GM12878 (cell line): ENCODE measurements around the gene EFNA3.

ENCODE experiments used
- GABPA ChIP-seq: IDR thresholded peaks from 2 replicates; pipeline ENCODE4 v1.6.1; 2014; ENCODE audit warnings: antibody characterized with exemption, low read depth, mild to moderate bottlenecking, inconsistent platforms
- NFXL1 ChIP-seq: fragments of 450-650 bp; IDR thresholded peaks from 2 replicates; pipeline ENCODE4 v1.6.1; 2017; ENCODE audit warnings: antibody characterized with exemption, mild to moderate bottlenecking, borderline replicate concordance
- POLR2A ChIP-seq: IDR thresholded peaks from 2 replicates; pipeline ENCODE4 v1.6.1; 2011; ENCODE audit warnings: low read depth, mild to moderate bottlenecking, low read length
- TF ChIP-seq, protein P1 (sequence below), 3 experiments: IDR thresholded peaks in 2 of 3; conservative IDR thresholded peaks in 1 of 3; 2 replicates each; pipeline ENCODE4 v1.5.1; 2011; ENCODE audit warnings: low read depth in 3 of 3, low read length in 3 of 3, mild to moderate bottlenecking in 3 of 3, control low read depth in 2 of 3, moderate library complexity in 2 of 3, inconsistent platforms in 1 of 3, mixed read lengths in 1 of 3; ENCODE audit not compliant: control insufficient read depth in 2 of 3, insufficient read depth in 1 of 3; ENCODE audit errors: extremely low read depth in 1 of 3
- TF ChIP-seq, protein P2 (sequence below): IDR thresholded peaks from 2 replicates; pipeline ENCODE4 v1.6.1; 2012; ENCODE audit warnings: low read depth, low read length, improper control_type of control experiment
- TF ChIP-seq, protein P3 (sequence below): fragments of 450-650 bp; IDR thresholded peaks from 2 replicates; pipeline ENCODE4 v1.6.1; 2018; ENCODE audit warnings: borderline replicate concordance, mild to moderate bottlenecking; ENCODE audit not compliant: partially characterized antibody

DNA sequence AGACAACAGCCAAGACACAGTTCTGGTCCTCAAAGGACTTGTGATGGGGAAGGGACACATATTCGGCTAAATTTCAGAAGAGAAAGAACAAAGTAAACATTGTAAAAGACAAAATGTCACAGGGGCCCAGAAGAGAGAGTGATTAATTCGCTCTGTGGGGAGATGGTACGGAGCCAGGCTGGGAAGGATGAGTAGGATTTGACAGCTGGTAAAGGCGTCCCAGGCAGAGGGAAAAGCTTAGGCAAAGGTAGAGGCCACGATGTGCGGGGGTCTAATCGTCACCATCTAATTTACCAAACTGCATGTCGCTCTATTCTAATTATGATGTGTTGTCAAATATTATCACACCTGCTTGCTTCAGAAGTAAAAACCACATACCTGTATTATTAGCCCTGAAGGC is 31.7 kb downstream of the EFNA3 start:
- TF ChIP-seq, protein P1, sequence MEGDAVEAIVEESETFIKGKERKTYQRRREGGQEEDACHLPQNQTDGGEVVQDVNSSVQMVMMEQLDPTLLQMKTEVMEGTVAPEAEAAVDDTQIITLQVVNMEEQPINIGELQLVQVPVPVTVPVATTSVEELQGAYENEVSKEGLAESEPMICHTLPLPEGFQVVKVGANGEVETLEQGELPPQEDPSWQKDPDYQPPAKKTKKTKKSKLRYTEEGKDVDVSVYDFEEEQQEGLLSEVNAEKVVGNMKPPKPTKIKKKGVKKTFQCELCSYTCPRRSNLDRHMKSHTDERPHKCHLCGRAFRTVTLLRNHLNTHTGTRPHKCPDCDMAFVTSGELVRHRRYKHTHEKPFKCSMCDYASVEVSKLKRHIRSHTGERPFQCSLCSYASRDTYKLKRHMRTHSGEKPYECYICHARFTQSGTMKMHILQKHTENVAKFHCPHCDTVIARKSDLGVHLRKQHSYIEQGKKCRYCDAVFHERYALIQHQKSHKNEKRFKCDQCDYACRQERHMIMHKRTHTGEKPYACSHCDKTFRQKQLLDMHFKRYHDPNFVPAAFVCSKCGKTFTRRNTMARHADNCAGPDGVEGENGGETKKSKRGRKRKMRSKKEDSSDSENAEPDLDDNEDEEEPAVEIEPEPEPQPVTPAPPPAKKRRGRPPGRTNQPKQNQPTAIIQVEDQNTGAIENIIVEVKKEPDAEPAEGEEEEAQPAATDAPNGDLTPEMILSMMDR (IDR thresholded peaks at IDR 0.05 in 2 of 3, conservative IDR thresholded peaks at IDR 0.05 in 1 of 3; ENCODE audit: control insufficient read depth in 2 of 3, extremely low read depth in 1 of 3, insufficient read depth in 1 of 3, low read depth in 3 of 3, low read length in 3 of 3) = no peak
- TF ChIP-seq POLR2A (no peak), GABPA (no peak), NFXL1 (no peak)
- TF ChIP-seq, protein P2, sequence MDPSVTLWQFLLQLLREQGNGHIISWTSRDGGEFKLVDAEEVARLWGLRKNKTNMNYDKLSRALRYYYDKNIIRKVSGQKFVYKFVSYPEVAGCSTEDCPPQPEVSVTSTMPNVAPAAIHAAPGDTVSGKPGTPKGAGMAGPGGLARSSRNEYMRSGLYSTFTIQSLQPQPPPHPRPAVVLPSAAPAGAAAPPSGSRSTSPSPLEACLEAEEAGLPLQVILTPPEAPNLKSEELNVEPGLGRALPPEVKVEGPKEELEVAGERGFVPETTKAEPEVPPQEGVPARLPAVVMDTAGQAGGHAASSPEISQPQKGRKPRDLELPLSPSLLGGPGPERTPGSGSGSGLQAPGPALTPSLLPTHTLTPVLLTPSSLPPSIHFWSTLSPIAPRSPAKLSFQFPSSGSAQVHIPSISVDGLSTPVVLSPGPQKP = no peak
- TF ChIP-seq, protein P3, sequence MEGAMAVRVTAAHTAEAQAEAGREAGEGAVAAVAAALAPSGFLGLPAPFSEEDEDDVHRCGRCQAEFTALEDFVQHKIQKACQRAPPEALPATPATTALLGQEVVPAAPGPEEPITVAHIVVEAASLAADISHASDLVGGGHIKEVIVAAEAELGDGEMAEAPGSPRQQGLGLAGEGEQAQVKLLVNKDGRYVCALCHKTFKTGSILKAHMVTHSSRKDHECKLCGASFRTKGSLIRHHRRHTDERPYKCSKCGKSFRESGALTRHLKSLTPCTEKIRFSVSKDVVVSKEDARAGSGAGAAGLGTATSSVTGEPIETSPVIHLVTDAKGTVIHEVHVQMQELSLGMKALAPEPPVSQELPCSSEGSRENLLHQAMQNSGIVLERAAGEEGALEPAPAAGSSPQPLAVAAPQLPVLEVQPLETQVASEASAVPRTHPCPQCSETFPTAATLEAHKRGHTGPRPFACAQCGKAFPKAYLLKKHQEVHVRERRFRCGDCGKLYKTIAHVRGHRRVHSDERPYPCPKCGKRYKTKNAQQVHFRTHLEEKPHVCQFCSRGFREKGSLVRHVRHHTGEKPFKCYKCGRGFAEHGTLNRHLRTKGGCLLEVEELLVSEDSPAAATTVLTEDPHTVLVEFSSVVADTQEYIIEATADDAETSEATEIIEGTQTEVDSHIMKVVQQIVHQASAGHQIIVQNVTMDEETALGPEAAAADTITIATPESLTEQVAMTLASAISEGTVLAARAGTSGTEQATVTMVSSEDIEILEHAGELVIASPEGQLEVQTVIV = no peak
